ENCODE results near the gene PAPLN.
"Not testable (repeated sequence)": the region's sequence is repeated elsewhere in the genome, so short reads cannot be mapped to it uniquely, and the experiment has no call there.

PAPLN gene, protein sequence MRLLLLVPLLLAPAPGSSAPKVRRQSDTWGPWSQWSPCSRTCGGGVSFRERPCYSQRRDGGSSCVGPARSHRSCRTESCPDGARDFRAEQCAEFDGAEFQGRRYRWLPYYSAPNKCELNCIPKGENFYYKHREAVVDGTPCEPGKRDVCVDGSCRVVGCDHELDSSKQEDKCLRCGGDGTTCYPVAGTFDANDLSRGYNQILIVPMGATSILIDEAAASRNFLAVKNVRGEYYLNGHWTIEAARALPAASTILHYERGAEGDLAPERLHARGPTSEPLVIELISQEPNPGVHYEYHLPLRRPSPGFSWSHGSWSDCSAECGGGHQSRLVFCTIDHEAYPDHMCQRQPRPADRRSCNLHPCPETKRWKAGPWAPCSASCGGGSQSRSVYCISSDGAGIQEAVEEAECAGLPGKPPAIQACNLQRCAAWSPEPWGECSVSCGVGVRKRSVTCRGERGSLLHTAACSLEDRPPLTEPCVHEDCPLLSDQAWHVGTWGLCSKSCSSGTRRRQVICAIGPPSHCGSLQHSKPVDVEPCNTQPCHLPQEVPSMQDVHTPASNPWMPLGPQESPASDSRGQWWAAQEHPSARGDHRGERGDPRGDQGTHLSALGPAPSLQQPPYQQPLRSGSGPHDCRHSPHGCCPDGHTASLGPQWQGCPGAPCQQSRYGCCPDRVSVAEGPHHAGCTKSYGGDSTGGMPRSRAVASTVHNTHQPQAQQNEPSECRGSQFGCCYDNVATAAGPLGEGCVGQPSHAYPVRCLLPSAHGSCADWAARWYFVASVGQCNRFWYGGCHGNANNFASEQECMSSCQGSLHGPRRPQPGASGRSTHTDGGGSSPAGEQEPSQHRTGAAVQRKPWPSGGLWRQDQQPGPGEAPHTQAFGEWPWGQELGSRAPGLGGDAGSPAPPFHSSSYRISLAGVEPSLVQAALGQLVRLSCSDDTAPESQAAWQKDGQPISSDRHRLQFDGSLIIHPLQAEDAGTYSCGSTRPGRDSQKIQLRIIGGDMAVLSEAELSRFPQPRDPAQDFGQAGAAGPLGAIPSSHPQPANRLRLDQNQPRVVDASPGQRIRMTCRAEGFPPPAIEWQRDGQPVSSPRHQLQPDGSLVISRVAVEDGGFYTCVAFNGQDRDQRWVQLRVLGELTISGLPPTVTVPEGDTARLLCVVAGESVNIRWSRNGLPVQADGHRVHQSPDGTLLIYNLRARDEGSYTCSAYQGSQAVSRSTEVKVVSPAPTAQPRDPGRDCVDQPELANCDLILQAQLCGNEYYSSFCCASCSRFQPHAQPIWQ

DNA sequence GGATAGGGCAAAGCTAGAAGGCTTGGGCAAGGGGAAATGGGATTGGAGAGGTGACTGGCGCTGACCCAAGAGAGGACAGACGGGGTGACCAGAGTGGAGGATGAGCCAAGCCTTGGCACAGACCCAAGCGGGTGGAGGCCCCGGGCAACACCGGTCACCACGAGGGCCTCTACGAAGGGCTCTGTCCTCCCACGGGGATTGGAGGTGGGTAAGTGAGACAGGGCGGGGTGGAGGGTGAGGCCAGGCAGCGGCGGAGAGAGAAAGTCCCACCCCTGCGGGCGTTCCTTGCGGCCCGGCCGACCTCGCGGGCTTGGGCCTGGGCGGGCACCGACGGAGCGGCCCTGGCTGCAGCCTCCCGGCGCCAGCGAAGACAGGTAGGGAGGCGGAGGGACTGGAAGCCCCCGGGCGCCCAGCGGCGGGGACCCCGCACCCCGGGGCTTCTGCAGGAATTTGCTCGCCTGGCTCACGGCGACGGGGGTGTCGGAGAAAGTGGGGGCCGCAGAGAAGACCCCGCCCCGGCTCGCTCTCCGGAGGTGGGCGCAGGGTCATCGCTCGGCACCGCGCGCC, at the start of gene PAPLN:
Gene PAPLN, plus strand, starts transcription at position 288 of the 567 bp plus-strand sequence. CDS start 2,273 bp downstream, outside the sequence.
- DNase-seq: no peak

DNA sequence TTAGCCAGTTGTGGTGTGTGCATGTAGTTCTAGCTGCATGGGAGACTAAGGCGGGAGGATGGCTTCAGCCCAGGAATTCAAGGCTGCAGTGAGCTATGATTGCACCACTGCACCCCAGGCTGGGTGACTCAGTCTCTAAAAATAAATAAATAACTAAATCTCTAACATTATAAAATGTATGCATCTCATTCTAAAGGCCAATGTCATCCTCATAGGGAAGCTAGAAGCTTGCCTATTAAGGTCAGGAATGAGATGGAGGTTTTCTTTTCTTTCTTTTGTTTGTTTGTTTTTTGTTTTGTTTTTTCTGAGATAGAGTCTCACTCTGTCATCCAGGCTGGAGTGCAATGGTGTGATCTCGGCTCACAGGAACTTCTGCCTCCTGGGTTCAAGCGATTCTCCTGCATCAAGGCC, 48.8 kb upstream of the PAPLN start:
- DNase-seq: no peak

DNA sequence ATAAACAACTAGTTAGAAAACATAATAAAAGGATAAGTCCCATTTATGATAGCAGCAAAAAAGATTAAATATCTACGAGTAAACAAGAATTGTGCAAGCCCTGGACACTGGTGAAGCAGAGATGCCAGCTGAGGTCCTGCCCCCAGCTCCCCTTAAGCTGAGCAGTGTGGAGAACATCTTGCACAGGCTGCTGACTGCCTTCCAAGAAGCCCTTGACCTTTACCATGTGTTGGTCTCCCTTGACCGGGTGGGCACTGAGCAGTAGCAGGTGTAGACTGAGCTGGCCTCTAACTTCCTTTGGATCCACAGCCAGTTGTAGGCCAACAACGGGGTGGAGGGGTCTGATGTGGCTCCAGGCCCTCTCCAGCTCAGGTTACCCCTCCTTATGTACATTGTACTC, 47.7 kb upstream of the PAPLN start:
- no peak for DNase-seq

DNA sequence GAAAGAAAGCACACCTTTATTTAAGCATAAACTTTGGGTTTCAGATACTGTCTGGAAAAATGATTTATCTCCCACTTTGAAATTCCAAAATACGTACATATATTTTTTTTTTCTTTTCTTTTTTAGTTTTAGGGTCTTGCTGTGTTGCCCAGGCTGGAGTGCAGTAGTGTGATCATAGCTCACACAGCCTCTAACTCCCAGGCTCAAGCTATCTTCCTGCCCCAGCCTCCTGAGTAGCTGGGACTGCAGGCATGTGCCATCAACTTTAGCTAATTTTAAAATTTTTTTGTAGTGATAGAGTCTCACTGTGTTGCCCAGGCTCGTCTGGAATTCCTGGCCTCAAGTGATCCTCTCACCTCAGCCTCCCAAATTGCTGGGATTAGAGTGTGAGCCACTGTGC, 45.9 kb upstream of the PAPLN start:
- DNase-seq: no peak

DNA sequence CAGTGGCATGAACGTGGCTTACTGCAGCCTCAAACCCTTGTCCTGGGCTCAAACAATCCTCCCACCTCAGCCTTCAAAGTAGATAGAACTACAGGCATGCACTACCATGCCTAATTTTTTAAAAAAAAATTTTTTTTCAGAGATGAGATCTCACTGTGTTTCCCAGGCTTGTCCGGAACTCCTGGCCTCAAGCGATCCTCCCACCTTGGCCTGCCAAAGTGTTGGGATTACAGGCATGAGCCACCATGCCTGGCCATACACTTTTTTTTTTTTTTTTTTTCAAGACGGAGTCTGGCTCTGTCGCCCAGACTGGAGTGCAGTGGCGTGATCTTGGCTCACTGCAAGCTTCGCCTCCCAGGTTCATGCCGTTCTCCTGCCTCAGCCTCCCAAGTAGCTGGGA, 43.0 kb upstream of the PAPLN start:
- DNase-seq: not testable (repeated sequence)

DNA sequence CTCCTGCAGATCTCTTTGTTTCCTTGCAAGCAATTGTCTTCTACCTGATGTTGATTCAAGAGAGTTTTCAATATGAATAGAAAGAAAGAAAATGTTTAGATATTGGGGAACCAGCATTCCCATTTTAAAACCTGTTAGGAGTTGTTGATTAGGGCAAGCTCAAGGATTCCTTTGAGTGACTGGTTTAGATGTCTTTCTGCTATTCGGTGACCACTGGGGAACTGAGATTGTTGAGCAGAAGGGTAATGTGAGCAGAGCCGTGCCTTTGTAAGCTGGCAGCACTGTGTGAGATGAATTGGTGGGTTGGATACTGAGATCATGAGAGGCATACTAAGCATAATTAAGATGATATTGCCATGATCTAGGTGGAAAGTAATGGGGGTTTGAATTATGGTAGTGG, 39.1 kb upstream of the PAPLN start:
- DNase-seq: no peak

DNA sequence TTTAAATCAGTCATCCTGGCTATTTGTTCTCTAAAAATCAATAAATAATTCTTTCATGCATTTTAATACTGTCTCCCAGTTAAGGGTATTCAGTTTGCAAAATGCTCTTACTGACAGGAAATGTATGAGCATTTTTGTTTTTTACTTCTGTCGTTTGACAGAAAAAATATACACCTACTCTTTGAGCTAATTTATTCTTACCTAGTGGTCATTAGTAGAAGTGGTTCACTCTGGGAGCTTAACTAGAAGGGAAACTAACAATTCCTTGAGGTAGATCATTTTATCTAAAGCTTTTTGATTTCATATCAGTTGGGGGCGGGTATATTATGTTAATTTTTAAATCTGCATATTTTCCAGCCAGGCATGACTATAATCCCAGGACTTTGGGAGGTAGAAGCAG, 33.8 kb upstream of the PAPLN start:
- DNase-seq: no peak

DNA sequence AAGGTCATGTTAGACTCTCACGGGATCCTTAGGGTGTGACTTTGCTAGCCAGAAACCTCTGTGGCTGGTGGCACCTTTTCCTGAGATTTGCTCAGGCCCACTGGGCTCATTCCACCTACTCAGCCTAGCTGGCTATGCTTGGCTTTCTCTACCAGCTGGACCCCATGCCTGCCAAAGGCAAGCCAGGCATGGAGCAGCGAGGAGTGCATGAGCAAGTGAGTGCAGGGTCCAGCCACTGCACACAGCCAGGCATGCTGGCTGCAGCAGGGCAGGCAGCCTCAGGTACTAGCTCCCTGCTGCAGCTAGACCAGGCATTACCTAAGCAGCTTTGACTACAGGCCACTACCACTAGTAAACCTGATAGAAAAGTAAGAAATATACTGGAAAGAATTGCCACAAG, 29.7 kb upstream of the PAPLN start:
- no peak for DNase-seq

DNA sequence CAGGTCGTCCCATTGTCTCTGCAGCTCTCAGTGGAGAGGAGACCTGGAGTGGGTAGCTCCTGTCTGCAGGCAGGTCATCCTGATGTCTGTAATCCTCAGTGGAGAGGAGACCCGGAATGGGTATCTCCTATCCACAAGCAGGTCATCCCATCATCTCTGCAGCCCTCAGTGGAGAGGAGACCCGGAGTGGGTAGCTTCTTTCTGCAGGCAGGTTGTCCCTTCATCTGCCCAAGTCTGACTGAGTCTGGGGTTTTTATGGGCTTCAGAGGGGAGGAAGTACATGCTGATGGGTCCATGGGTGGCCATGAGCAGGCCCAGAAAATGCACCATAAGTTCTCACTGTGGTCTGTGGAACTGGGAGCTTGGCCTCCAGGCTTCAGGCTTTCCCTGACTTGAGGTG, 28.9 kb upstream of the PAPLN start:
- DNase-seq: no peak

DNA sequence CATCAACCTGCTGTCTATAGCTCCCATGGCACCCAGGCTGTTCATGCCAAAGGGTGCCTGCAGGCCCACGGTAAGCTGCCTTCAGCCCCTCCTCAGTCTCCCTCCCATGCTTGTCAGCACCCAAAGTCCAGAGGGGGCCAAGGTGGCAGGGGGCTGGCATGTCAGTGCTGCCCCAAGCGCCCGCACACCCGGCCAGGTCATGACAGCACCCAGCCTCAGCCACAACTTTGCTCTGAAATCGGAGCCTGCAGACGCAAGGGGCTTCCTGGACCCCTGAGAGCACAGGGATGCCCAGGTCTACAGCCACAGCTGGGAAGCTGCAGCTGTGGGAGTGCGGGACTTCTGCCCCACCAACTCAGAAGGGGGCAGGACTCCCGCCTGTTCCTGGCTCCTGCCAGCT, 28.5 kb upstream of the PAPLN start:
- no peak for DNase-seq

DNA sequence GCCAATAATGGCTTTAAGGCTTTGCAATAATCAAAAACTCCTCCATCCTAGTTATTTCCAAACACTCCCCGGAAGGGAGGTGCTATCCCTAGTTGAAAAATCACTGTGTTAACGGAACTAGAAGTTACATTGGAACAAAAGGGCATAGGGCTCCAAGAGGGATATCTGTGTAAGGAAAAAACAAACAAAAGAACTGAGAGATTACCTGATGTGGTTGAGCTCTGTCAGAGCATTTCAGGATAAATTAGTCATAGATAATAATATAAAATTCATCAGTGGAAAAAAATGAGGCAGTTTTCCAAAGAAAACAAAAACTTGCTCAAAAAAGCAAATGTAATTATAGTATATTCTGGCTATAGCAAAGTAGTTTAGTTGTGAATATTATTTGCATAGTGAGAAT, 27.4 kb upstream of the PAPLN start:
- DNase-seq: no peak

DNA sequence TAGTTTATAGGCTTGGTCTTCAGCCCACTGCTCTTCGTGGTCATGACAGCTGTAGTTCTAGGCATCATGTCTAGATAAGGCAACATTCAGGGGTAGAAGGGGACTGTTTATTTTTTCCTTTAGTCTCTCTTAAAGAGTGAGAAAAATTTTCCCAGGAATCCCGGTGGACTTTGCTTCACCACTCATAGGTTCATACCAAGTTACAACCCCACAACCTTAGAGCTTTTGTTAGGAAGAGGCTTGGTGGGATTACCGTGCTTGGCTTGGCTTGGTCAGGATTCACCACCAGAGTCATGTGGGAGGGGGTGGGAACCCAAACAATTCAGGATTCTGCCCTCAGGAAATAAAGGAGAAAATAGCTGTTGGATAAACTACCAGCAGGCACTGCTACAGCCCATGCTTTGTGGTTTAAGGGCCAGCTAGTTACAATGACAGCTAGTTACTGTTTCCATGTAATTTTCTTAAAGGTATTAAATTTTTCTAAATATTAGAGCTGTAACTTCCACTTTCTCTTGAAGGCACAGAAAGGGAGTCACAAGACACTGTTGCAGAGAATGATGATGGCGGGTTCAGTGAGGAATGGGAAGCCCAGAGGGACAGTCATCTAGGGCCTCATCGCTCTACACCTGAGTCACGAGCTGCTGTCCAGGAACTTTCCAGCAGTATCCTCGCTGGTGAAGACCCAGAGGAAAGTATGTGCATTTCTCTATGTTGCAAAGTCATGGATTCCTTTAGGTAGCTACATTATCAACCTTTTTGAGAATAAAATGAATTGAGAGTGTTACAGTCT, 25.9 kb upstream of the PAPLN start:
- no peak for DNase-seq

DNA sequence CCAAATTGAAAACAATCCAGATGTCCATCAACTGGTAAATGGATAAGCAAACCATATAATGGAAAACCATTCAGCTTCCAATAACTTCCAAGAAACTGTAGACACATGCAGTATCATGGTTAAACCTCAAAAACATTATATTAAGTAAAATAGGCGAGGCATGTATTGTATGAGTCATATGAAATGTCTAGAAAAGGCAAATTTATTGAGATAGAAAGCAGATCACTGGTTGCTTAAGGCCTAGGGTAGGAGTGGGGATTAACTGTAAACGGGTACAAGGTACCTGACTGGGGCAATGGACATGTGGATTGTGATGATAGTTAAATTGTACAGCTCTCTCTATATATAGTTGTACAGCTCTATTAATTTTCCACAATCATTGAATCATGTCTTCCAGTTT, 21.3 kb upstream of the PAPLN start:
- DNase-seq: no peak

DNA sequence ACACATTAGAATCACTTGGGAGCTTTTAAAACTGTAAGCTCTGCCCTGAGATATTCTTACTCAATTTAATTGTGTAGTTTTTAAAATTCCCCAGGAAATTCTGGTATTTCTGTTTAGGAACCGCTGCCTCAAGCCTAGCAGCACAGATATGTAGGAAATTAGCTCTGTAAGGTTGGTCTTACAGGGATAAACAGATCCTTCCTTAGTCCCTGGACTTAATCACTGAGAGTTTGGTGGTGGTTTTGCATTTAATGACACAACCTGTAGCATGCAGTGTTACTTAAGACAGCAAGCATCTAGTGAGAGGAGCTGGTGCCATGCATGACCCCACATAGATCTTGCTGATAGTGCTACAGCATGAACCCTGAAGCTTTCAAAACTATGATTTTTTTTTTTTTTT, 19.9 kb upstream of the PAPLN start:
- no peak for DNase-seq

DNA sequence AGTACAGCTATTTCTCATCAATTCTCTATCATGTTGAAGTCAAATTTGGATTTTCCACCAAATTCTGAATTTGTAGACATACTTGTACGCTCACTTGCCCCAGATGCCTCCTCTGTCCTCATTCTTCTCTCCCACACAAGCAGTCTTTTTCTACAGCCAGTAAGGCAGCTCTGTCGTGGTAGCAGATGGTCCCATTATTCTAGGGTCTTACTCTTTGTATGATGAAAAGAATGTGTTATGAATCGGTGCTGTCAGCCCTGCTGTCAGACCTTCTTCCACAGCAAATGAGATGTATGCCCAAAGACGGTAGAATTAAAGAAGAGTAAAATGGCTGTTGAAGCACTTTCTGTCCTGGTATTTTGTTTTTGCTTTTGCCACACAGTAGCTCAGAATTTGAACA, 17.2 kb upstream of the PAPLN start:
- no peak for DNase-seq

DNA sequence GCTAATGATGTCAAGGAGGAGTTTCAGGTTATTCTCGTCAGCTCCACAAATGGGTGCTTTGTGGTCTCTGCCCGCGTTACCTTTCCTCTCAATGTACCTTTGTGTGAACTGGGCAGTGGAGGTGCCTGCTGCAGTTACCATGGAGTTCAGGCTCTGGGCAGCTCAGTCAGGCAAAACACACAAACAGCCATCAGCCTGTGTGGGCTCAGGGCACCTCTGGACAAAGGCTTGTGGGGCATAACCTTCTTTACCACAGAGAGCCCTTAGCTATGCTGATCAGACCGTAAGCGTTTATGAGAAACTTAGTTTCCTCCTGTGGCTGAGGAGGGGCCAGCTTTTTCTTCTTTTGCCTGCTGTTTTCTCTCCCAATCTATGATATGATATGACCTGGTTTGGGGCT, 16.7 kb upstream of the PAPLN start:
- DNase-seq: no peak

DNA sequence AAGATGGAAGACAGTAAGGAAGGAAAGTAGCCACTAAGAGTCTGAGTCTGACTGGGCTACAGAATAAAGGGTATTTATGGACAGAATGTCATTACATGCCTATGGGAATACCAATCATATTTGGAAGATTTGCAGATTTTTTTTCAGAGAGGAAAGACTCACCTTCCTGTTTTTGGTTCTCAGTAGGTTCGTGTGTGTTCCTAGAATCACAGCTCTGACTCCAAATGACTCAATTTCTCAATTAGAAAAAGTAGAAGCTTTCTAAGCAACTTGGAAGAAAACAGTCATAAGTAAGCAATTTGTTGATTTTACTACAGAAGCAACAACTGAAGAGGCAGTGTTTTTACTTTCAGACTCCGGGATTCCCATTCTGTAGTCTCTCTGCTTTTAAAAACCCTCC, 15.4 kb upstream of the PAPLN start:
- DNase-seq: no peak

DNA sequence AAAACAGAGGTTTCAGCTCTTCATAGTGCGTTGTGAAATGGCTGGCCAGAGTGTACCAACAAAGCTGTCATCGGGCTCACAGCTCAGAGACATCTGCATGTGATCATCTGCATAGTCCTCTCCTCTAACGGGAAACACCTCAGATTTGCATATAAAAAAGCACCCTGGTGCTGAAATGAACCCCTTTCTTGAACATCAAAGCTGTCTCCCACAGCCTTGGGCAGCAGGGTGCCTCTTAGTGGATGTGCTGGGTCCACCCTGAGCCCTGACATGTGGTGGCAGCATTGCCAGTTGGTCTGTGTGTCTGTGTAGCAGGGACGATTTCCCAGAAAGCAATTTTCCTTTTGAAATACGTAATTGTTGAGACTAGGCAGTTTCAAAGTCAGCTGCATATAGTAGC, 14.3 kb upstream of the PAPLN start:
- no peak for DNase-seq

DNA sequence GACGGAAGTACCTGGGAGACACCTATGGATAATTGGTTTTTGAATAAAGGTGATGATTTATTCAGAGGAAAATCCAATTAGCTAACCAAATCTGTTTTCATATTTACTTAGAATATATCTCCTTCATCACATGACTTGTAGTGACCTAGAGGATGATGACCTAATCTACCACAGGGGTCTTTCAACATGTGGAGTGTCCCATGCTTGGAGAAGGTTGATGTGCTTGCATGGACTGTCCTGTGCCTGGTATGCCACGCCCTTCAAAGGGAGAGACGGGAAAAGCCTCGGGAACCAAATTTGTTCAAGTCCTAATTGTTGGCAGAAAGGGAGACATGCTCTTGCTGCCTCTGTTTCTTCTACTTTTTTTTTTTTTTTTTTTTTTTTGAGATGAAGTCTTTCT, 11.8 kb upstream of the PAPLN start:
- DNase-seq: no peak

DNA sequence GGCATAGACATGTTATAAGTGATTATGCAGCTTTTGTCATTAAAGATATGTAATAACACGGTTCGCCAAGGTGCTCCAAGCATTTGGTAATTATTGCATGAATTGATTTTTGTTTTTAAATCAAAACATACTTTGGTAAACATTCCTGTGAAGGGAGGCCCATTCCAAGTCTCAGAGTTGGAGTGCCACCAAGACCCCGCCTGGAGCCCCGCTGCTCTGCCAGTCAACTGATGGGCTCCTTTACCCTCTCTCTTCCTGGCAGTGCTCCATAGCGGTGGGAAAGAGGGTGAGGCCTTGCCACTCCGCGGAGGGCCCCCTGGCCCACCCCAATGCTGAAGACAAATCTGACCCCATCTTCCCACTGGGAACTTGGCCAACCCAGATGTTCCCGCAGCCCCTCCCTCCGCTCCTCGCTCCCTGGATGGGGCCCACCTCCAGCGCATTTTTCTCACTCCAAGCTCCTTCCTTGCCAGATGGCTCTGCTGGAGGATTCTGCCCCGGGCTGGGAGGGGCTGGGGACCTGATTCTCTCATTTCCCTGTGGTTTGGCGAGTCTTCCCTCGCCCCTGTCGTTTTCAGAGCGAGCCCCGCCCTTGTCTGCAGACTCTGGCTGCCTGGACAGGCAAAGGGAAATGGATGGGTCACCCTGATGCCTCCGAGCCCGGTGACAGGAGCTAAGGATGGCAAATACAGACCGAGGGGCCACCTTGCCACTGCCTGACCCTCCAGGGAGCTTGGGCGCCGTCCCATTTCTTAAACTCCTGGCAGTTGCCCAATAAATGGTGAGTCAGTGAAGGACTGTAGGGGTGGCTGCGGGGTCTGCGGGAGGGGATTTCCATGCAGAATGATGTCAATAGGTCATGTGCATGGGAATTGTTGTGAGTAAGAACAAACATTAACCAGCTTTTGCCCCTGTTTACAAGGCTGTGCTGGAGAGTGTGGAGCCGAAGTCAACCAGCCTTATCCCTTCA, 9.2 kb upstream of the PAPLN start:
- DNase-seq: no peak

DNA sequence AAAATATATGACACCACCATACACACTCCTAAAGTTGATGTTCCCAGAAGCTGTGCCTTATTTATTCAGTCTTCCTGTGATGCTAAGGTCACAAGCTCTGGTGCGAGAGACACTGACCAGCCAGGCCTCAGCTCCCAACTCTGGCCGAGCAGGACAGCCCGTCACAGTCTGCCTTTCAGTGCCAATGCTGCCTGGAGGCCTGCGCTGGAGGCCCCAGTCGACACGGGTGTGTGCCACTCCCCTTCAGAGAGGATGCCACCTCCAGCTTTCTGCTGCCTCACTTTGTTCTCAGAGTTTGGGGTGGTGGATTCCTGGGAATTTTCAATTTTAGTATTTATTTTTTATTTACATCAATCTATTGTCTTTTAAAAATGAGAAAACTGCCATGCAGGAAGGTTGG, 7.3 kb upstream of the PAPLN start:
- DNase-seq: no peak
